HG02840 (cell line): ENCODE data around the gene ARHGAP24.
A peak's percentile ranks its signal among the peaks of the same experiment; 100 is the strongest.

Experiments
- ATAC-seq: cut with Tn5 transposase; IDR thresholded peaks from one replicate; pipeline ENCODE4 v1.9.1; 2021; ENCODE audit warnings: mild to moderate bottlenecking, moderate library complexity, moderate number of reproducible peaks; ENCODE audit not compliant: unreplicated experiment, low FRiP score

The ARHGAP24 gene

GRCh38 chr4:85474818-85475630, at the start of gene ARHGAP24:
Gene ARHGAP24 (plus strand): TSS chr4:85475150.
- peak; percentile 81 for ATAC-seq

GRCh38 chr4:85426366-85426765, 48.6 kb upstream of the ARHGAP24 start:
- ATAC-seq = no peak

- no peak for ATAC-seq
Measured at GRCh38 chr4:85427123-85427522, 47.8 kb upstream of the ARHGAP24 start.

- ATAC-seq = no peak
Measured at GRCh38 chr4:85430226-85430625, 44.7 kb upstream of the ARHGAP24 start.

- ATAC-seq = no peak
Measured at GRCh38 chr4:85430697-85431096, 44.3 kb upstream of the ARHGAP24 start.

- ATAC-seq = no peak
Measured at GRCh38 chr4:85431156-85431555, 43.8 kb upstream of the ARHGAP24 start.

- no peak for ATAC-seq
Measured at GRCh38 chr4:85431881-85432485, 43.0 kb upstream of the ARHGAP24 start.

- ATAC-seq = no peak
Measured at GRCh38 chr4:85445050-85445639, 29.8 kb upstream of the ARHGAP24 start.

- ATAC-seq = no peak
Measured at GRCh38 chr4:85446141-85446861, 28.6 kb upstream of the ARHGAP24 start.

GRCh38 chr4:85448906-85449890, 25.8 kb upstream of the ARHGAP24 start:
- ATAC-seq = no peak

- no peak for ATAC-seq
Measured at GRCh38 chr4:85452058-85452731, 22.8 kb upstream of the ARHGAP24 start.

GRCh38 chr4:85455942-85456341, 19.0 kb upstream of the ARHGAP24 start:
- no peak for ATAC-seq

- no peak for ATAC-seq
Measured at GRCh38 chr4:85457752-85458467, 17.0 kb upstream of the ARHGAP24 start.

- ATAC-seq = no peak
Measured at GRCh38 chr4:85459736-85460135, 15.2 kb upstream of the ARHGAP24 start.

GRCh38 chr4:85474356-85474755, 594 bp upstream of the ARHGAP24 start:
- no peak for ATAC-seq

- no peak for ATAC-seq
Measured at GRCh38 chr4:85475631-85476233, 782 bp downstream of the ARHGAP24 start.

GRCh38 chr4:85476381-85476780, 1.4 kb downstream of the ARHGAP24 start:
- no peak for ATAC-seq

GRCh38 chr4:85477534-85477933, 2.6 kb downstream of the ARHGAP24 start:
- ATAC-seq = no peak
